Non-pigmented ciliary epithelial cell (primary cell): ENCODE results near the gene HERC3.
A peak's percentile ranks its signal among the peaks of the same experiment; 100 is the strongest.

Experiments
- DNase-seq: peaks from one replicate; pipeline ENCODE4 v3.0.0-alpha.2; 2010; ENCODE audit warnings: low read depth

HERC3 gene

GRCh38 chr4:88720451-88721428, 128.5 kb downstream of the HERC3 start:
- no peak for DNase-seq

- DNase-seq, result no peak
Observed at GRCh38 chr4:88722276-88722780, 130.0 kb downstream of the HERC3 start.

GRCh38 chr4:88722828-88723227, 130.5 kb downstream of the HERC3 start:
- DNase-seq, result no peak

- DNase-seq, result no peak
Observed at GRCh38 chr4:88724406-88724805, 132.1 kb downstream of the HERC3 start.

- no peak for DNase-seq
Observed at GRCh38 chr4:88725143-88725542, 132.9 kb downstream of the HERC3 start.

- DNase-seq, result no peak
Observed at GRCh38 chr4:88725986-88726385, 133.7 kb downstream of the HERC3 start.

GRCh38 chr4:88728146-88728545, 135.9 kb downstream of the HERC3 start:
- DNase-seq, result no peak

- no peak for DNase-seq
Observed at GRCh38 chr4:88729146-88729760, 137.0 kb downstream of the HERC3 start.

- DNase-seq, result no peak
Observed at GRCh38 chr4:88730811-88731210, 138.5 kb downstream of the HERC3 start.

GRCh38 chr4:88731381-88731780, 139.1 kb downstream of the HERC3 start:
- DNase-seq, result no peak

GRCh38 chr4:88732714-88733368, 140.6 kb downstream of the HERC3 start:
- DNase-seq, result no peak

- no peak for DNase-seq
Observed at GRCh38 chr4:88734403-88734949, 142.2 kb downstream of the HERC3 start.

- no peak for DNase-seq
Observed at GRCh38 chr4:88735564-88735963, 143.3 kb downstream of the HERC3 start.

GRCh38 chr4:88736264-88736663, 144.0 kb downstream of the HERC3 start:
- no peak for DNase-seq

- DNase-seq, result no peak
Observed at GRCh38 chr4:88737307-88737941, 145.1 kb downstream of the HERC3 start.

- no peak for DNase-seq
Observed at GRCh38 chr4:88738180-88738579, 145.9 kb downstream of the HERC3 start.

- no peak for DNase-seq
Observed at GRCh38 chr4:88742561-88742960, 150.3 kb downstream of the HERC3 start.

GRCh38 chr4:88743696-88744095, 151.4 kb downstream of the HERC3 start:
- DNase-seq, result peak; percentile 80

- DNase-seq, result no peak
Observed at GRCh38 chr4:88744609-88745008, 152.3 kb downstream of the HERC3 start.

GRCh38 chr4:88745175-88745574, 152.9 kb downstream of the HERC3 start:
- DNase-seq, result no peak

GRCh38 chr4:88745581-88746163, 153.4 kb downstream of the HERC3 start:
- no peak for DNase-seq
